GM18499 (cell line): Measurements from ENCODE around the gene HID1.

Source experiments
- ATAC-seq: cut with Tn5 transposase; IDR thresholded peaks from one replicate; pipeline ENCODE4 v1.9.1; 2021; ENCODE audit warnings: moderate number of reproducible peaks; ENCODE audit not compliant: insufficient read depth, unreplicated experiment

Gene HID1

DNA sequence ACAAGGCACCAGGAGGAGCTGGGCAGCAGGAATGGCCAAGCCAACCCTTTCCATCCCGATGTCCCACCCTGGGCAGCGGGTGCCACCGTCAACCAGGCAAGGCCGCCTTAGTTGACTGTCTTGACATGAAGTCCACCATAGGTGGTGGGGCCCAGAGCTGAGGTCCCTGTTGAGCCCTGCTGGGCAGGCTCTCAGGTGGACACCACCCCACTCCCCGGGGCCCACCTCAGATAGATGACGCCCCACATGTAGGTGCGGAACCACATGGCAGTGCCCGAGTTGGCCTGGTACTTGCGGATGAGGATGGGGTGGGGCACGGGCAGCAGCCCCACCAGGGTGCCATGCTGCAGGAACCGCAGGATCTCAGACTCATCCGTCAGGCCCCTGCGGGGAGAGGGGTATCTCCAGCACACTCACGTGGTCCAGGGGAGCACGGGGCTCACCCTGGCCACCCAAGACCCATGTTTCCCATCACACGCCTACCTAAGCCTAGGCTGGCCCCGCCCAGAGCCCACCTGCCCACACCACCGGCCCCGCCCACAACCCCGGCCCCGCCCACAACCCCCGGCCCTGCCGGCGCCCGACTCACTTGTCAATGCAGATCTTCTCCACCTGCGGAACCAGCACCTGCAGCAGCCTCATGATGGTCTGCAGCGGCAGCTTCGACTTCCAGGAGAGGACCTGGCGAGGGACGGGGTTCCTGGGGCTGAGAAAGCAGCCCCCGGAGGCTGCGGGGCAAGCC lies 20.7 kb downstream of the HID1 start:
- ATAC-seq = no peak

DNA sequence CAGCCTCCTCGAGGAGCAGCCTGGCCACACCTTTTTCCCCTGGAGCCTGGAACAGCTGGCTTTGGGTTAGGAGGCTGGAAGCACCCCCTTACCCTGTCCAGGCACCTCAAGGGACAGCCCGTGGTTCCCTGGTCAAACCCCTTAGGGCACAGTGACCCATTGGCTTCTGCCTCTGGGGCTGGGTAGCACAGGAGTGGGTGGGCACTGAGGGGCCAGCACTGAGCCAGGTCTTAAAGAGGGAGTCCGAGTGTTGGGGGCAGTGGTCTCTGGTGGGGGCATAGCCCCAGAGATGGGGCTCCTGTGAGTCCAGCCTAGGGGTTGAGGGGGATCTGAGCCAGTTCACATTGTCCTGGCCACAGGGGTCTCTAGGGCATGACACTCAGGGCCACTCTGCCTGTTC lies 21.5 kb downstream of the HID1 start:
- ATAC-seq = no peak

DNA sequence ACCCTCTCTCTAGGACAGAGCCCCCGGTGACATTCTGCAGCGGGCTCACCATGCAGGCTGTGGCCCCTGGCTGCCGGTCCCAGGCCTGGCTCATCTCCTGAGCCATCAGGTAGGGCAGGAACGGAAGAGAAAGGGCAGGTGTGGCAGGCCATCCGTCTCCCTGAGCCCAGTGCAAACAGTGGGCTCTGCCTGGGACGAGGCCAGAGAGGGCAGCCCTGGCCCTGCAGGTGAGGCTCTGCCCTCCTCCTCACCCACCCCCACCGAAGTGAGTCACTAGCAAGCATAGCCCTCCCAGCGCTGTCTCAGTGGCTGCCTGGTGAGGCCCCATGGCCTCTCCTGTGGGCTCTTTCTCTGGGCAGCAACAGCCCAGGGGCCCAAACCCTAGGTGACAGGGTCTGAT lies 22.4 kb downstream of the HID1 start:
- no peak for ATAC-seq

DNA sequence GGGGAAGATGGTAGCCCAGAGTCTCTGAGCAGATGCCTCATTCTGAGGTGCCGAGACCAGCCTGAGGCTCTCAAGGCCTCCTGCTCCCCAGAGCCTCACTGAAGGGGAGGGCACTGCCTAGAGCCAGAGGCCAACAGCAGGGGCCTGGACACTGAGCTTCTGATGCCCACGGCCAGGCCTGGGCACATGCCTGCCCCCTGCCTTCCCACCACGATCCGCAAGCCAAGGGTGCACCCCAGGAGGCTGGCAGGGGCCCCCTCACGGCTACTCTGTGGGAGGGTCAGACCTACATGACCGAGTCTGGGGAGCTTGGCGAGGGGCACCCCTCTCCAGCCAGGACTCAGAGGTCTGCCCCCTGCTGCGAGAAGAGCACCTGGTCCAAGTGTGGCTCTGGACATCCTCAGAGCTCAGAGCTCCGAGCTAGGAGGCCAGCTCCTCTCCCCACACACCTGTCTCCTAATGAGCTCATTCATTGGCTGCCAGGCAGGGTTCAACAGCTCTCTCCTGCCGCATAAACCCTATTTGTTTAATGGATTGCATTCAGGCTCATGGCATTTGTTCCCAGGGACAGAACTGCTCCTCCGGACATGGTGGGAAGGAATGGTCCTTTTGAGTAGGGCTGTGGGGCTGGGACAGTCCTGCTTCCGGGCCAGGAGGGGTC lies 23.0 kb downstream of the HID1 start:
- ATAC-seq = no peak

DNA sequence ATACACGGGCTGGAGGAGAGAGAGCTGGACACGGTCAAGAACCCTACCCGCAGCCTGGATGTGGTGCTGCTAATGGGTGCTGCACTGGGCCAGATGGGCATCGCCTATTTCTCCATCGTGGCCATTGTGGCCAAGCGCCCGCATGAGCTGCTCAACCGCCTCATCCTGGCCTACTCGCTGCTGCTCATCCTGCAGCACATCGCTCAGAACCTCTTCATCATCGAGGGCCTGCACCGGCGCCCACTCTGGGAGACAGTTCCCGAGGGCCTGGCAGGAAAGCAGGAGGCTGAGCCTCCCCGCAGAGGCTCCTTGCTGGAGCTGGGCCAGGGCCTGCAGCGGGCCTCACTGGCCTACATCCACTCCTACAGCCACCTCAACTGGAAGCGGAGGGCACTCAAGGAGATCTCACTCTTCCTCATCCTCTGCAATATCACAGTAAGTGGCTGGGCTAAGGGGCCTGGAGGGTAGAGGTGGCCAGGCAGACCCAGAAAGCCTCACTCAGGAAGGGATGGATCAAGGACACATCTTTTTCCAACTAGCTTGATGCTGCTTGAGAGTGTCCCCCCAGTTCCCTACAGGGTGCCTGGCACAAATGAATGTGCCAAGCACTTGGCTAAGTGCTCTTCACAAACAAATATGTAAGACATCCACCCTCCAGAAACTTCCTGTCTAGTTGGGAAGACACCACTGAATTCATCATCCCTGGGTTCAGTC lies 25.4 kb downstream of the HID1 start:
- no peak for ATAC-seq

DNA sequence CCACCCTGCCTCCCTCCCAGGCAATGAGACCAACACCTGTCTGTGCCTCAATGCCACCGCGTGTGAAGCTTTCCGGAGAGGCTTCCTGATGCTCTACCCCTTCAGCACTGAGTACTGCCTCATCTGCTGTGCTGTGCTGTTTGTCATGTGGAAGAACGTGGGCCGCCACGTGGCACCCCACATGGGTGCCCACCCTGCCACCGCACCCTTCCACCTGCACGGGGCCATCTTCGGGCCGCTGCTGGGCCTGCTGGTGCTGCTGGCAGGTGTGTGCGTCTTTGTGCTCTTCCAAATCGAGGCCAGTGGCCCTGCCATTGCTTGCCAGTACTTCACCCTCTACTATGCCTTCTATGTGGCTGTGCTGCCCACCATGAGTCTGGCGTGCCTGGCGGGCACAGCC lies 25.9 kb downstream of the HID1 start:
- ATAC-seq = no peak

DNA sequence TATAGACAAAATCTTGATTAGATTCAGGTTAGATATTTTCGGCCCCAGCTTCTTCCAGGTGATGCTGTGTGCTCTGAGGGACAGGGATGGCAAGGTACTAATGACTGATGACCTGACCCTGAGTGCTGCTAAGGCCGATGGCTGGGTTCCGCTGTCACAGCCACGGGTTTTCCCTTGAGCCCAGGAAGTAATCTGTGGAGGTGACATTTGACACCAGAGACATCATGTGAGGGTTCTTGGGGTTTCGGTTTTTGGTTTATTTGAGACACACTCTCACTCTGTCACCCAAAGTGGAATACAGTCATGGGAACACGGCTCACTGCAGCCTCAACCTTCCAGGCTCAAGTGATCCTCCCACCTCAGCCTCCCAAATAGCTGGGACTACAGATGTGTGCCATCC lies 27.0 kb downstream of the HID1 start:
- no peak for ATAC-seq

DNA sequence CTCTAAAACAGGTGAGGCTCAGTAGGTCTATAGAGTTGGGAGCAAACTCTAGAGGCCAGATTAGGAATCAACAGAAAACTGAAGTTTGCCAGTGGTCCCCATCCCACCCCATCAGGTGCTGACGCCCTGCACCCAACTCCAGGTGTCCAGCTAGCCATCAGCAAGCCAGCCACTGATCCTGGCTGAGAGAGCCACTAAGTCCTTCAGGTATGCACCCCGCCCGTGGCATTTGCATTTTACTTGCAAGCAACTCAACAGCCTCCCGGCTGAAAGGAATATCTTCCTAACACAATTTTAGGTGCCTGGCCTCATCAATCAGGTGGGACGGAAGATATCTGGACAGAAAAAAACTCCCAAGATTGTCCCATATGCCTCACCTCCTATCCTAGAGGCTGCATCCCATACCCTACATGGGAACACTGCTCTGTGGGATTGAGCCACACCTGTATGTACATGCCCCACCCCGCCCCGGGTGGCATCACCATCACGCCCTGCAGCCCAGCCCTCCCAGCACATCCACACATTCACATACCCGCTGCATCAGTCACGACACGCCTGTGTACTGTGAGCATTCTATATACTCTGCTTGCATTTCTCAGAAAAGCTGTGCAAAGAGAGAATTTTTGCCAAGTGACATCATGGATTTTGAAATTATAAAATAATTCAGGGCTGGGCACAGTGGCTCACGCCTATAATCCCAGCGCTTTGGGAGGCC lies 28.6 kb downstream of the HID1 start:
- ATAC-seq = no peak

DNA sequence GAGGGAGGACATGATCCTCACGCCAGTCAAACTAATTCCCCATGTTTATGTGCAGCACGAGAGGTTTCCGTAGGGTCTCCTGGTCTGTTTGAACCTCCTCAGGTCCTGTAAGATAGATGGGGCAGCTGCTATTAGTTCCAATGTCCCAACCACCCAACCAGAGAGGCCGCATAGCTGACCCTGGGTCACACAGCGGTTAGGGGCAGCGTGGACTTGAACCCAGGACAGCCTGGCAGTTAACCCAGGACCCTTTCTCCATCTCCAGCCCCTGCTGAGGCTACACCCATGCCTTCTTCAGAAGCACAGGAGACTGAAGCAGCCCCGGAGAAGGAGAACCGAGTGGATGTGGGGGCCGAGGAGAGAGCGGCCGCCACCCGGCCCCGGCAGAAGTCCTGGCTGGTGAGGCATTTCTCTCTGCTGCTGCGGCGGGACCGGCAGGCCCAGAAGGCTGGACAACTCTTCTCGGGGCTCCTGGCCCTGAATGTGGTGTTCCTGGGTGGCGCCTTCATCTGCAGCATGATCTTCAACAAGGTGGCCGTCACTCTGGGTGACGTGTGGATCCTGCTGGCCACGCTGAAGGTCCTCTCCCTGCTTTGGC lies 31.3 kb downstream of the HID1 start:
- ATAC-seq = no peak

DNA sequence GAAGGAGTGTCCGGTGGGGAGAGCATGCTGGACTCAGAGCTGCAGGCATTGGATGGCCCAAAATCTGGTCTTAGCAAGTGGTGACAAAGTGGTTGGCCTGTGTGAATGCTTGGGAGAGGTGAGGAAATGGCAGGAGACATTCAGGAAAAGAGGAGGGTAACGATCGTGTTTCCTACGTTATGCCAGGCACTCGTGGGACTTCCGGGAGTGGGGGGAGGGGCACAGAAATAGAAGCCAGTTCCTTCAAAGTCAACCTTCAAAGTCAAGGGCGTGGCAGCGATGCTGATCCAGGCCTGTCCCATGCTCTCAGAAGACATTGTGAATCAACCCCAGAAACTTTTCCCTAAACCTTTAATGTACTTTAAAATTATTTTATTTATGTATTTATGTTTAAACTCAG lies 33.0 kb downstream of the HID1 start:
- no peak for ATAC-seq

DNA sequence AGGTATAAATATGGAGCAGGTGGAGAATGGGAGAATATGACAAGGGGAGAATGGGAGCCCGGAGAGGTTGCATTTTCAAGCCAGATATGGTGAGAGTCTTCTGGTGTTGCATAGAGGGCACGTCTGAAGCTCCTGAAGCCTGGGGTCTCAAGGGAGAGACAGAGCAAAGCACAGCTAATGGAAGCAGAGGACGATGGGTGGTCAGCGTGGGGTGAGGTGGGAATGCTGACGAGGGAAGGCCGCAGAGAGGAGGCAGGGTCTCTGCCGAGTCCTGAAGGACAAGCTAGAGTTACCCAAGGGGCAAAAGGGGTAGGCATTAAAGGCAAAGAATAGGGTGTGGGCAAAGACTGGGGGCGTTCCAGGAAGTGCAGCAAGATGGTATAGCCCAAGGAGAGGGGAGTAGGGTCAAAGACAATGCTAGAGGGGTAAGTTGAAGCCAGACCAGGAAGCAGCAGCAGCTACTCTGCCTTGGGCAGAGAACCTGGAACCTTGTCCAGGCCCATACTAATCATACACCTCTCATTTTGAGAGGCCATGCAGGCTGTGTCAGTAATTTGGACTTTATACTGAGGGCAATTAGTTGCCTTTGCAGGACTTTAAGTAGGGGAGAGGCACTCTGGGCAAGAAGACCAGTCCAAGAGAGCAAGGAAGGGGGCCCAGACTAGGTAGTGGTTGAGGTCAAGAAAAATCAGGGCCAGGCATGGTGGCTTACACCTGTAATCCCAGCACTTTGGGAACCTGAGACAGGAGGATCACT lies 34.2 kb downstream of the HID1 start:
- no peak for ATAC-seq

DNA sequence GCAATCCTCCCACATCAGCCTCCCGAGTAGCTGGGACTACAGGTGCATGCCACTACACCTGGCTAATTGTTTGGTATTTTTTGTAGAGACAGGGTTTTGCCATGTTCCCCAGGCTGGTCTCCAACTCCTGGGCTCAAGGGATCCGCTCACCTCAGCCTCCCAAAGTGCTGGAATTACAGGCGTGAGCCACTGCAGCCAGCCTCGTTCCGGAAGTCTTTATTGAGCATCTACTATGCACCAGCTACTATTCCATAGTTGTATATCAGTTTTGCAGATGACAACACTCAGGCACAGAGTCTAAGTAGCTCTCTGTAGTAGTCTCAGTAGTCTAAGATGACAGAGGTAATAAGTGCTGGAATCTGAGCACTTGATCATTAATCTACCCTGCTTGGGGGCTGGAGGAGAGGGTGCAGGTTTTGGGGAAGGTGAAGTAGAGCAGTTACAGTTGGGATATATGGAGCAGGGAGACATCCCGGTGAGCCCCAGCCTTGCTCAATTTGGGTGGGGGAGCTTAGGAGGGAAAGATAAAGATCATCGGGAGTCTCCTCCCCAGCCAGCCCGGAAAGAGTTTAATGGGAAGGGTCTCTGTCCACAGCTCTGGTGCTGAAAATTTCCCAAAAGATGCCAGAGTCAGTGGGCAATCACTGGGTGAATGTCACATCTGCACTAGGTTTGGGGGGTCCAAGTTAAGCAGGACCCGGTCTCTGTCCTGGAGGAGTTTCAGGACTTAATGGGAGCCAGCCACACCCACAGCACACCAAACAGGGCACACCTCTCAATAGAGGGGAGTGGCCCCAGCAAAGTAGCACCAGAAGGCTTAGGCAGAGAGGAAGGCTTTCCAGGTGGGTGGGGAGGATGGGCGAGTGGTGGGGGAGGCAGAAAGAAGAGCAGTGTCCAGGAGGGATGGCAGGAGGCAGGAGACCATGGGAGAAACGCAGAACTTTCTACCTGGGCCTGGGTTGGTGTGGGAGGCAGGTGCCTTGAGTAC lies 35.2 kb downstream of the HID1 start:
- ATAC-seq = no peak

DNA sequence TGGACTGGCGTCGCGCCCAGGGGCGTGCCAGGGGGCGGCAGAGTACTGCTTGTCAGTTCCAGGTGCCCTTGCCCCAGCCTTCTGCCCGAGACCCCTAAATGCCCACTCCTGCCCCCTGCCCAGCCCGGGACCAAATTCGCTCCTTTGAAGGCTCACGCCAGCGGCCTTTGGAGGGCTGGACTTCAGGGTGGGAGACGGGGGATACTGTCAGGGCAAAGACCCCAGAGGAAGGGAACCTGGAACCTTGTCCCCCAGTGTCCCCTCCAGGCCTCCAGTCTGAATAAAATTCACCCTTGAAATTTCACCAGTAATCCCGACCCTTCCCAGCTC lies 36.1 kb downstream of the HID1 start:
- ATAC-seq = no peak

DNA sequence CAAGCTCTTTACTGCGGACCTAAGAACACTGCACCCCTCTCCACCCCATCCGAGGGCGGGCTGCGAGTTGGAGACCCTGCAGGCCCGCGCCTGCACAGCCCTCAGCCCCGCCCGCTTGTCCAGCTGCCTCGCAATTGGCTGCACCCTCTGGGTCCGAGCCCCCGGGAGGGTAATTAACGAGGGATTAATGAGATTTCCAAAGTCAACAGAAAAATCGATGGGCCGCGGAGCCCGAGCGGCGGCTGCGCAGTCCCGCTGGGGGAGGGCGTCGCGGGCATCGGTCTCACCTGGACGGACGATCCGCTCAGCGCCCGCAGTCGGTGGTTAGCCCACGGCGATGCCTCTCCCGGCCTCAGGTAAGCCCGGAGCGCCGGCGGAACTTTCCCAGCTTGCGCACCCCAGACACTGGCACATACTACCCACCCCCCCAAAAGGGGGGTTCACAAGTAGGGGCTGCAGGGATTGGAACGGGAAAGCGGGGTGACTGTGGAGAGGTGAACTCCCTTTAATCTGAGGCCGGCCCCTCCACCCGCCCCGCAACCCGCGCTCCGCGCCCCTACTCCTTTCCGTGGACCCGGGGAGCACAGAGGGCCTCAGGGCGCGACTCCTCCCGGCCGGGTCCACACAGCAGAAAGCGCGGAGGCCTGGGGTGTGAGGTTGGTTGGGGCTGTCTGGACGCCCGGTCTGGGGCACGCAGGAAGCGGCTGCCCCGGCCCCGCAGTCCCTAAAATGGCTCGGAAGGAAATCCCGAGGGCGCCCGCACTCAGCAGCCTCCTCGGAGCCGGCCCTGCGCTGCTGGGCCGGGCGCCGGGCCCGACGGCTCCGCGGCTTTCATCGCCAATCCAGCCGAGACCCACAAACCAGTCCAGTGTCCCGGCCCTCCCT lies 36.7 kb downstream of the HID1 start, which contains the start of gene OTOP3:
OTOP3 (plus strand) TSS at position 314 of the 885 bp plus-strand sequence; CDS start at position 338, 24 bp downstream.
- no peak for ATAC-seq

DNA sequence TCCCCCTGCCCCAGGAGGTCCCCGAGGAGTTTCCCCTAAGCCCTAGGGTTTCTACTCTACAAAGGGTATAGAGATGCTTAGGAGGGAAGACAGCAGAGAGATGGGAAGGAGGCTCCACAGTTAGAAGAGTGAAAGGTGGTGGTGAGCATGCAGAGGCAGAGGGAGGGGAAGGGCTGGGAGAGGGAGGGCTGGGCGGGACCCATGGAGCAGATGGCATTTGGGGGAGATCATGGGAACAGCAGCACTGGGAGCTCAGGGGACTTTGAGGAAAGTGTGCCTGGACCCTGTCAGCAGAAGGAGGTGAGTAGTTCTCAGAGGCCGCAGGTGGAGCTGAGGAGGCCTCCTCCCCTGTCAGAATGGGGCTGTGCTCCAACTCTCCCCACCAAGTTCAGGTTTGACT lies 37.5 kb downstream of the HID1 start:
- no peak for ATAC-seq

DNA sequence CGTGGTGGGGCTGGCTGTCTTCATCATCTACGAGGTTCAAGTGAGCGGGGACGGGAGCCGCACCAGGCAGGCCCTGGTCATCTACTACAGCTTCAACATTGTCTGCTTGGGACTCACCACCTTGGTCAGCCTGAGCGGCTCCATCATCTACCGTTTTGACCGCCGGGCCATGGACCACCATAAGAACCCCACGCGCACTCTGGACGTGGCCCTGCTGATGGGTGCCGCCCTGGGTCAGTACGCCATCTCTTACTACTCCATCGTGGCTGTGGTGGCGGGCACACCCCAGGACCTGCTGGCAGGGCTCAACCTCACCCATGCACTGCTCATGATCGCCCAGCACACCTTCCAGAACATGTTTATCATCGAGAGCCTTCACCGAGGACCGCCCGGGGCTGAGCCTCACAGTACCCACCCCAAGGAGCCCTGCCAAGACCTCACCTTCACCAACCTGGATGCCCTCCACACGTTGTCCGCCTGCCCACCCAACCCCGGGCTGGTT lies 42.0 kb downstream of the HID1 start:
- no peak for ATAC-seq

DNA sequence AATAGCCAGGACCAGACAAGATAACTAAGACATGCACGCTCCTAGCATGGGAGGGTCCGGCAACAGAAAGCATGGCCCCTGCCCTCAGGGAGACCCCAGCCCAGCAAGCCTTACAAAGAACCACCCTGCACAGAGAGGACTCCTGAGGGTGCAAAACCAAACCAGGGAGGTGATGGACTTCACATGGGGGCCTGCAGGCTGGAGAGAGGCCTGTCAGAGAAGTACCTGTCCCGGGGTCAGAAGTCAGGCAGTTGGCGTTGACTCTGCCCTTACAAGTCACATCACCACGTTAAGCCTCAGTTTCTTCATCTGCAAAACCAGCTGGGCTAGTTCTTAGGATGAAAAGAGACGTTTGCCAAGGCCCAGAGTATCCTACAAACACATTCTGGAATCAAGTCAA lies 43.8 kb downstream of the HID1 start:
- ATAC-seq = no peak

DNA sequence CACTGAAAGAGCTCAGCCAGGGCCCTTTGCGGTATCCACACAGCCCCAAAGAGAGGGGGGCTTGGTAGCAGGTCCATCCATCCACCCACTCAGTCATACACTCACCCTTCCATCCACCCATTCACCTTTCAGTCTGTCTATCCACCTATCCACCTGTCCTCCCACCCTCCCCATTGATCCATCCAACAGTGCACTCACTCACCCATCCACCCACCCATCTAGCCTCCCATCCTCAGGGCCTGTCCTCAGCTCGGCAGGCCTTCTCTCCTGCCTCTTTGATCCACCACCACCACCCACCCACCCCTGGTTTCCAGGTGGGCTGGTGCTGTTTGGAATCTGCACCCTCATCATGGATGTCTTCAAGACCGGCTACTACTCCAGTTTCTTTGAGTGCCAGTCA lies 47.3 kb downstream of the HID1 start:
- no peak for ATAC-seq
